GM21717 (cell line): ENCODE results near the gene SUN5.
"Not testable (repeated sequence)": the region's sequence is repeated elsewhere in the genome, so short reads cannot be mapped to it uniquely, and the experiment has no call there.

ENCODE experiments used
- ATAC-seq: cut with Tn5 transposase; IDR thresholded peaks from one replicate; pipeline ENCODE4 v1.9.1; 2021; ENCODE audit warnings: mild to moderate bottlenecking, moderate library complexity; ENCODE audit not compliant: unreplicated experiment

SUN5 gene

GRCh38 chr20:32965581-32966373, 38.5 kb downstream of the SUN5 start:
- ATAC-seq = no peak

- no peak for ATAC-seq
These were observed 39.1 kb downstream of the SUN5 start for GRCh38 chr20:32965115-32965514.

- ATAC-seq = no peak
These were observed 39.7 kb downstream of the SUN5 start for GRCh38 chr20:32964575-32964974.

GRCh38 chr20:32963176-32963575, 41.1 kb downstream of the SUN5 start:
- no peak for ATAC-seq

- not testable (repeated sequence) for ATAC-seq
These were observed 41.6 kb downstream of the SUN5 start for GRCh38 chr20:32962646-32963045.

- no peak for ATAC-seq
These were observed 42.2 kb downstream of the SUN5 start for GRCh38 chr20:32962053-32962452.

- no peak for ATAC-seq
These were observed 43.1 kb downstream of the SUN5 start for GRCh38 chr20:32960849-32961731.

- ATAC-seq = no peak
These were observed 44.1 kb downstream of the SUN5 start for GRCh38 chr20:32960222-32960518.

GRCh38 chr20:32959351-32960221, 44.6 kb downstream of the SUN5 start:
- no peak for ATAC-seq

- ATAC-seq = no peak
These were observed 45.7 kb downstream of the SUN5 start for GRCh38 chr20:32958574-32958973.

- no peak for ATAC-seq
These were observed 46.8 kb downstream of the SUN5 start for GRCh38 chr20:32957459-32957858.

- not testable (repeated sequence) for ATAC-seq
These were observed 53.7 kb downstream of the SUN5 start for GRCh38 chr20:32950539-32950938.

- ATAC-seq = no peak
These were observed 57.6 kb downstream of the SUN5 start for GRCh38 chr20:32946629-32947028.

GRCh38 chr20:32945710-32946221, 58.5 kb downstream of the SUN5 start:
- no peak for ATAC-seq

GRCh38 chr20:32943490-32944052, 60.7 kb downstream of the SUN5 start:
- ATAC-seq = no peak

- no peak for ATAC-seq
These were observed 62.9 kb downstream of the SUN5 start for GRCh38 chr20:32941155-32941885.

- no peak for ATAC-seq
These were observed 69.7 kb downstream of the SUN5 start for GRCh38 chr20:32934580-32934979.
